ENCODE data around the gene FAM174C. TPM values are rescaled to one million over a fixed set of nuclear protein-coding genes. Genes with fewer than 3 reads are reported as not detected.
"Not testable (repeated sequence)": the region's sequence is repeated elsewhere in the genome, so short reads cannot be mapped to it uniquely, and the experiment has no call there.

FAM174C gene
- total RNA-seq, 4 donors from 2014 or later: 14.2 to 42.2 (median 21.8) TPM

DNA sequence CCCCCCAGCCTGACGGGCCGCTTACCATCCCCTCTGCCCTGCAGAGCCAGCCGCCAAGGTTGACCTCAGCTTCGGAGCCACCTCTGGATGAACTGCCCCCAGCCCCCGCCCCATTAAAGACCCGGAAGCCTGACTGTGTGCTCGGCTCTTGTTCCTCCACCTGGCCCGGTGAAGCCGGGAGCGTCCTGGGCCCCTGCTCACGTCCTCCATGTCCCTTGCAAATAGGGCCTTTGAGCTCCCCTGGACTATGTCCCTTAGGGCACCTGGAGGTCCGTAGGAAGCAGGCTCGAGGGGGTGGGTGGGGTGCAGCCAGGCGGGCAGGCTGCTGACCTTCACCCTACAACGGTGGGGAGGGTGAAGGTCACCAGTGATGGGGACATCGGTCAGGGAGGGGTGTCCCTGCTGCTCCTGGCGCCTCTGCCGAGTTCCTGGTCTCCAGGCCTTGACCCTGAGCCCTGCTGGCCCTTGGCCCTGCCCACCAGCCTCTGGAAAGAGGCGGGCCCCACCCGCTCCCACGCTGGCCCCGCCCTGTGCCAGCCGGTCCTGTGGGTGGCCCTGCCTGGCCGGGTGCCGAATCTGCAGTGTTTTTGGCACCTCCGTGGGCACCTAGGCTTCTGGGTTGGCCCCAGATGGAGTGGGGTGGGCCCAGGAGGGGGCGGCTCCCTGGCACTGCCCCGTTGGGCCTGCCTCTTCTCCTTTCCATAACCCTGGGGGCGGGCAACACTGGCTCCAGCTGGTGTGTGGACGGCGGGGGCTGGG, 30.5 kb upstream of the FAM174C start:
- no peak for ATAC-seq
- peak overlapping the region; percentile 79 to 100 (median 98) for H3K27ac ChIP-seq
- H3K27me3 ChIP-seq: no peaks in the 10 kb centered on the region
- H3K36me3 ChIP-seq: no peaks in the 10 kb centered on the region
- TF ChIP-seq, protein P1, sequence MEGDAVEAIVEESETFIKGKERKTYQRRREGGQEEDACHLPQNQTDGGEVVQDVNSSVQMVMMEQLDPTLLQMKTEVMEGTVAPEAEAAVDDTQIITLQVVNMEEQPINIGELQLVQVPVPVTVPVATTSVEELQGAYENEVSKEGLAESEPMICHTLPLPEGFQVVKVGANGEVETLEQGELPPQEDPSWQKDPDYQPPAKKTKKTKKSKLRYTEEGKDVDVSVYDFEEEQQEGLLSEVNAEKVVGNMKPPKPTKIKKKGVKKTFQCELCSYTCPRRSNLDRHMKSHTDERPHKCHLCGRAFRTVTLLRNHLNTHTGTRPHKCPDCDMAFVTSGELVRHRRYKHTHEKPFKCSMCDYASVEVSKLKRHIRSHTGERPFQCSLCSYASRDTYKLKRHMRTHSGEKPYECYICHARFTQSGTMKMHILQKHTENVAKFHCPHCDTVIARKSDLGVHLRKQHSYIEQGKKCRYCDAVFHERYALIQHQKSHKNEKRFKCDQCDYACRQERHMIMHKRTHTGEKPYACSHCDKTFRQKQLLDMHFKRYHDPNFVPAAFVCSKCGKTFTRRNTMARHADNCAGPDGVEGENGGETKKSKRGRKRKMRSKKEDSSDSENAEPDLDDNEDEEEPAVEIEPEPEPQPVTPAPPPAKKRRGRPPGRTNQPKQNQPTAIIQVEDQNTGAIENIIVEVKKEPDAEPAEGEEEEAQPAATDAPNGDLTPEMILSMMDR (IDR thresholded peaks at IDR 0.05): no peak
- TF ChIP-seq POLR2AphosphoS5 (IDR thresholded peaks at IDR 0.05): peak; percentile 75
- peak overlapping the region; percentile 2 to 35 for H3K4me3 ChIP-seq
- H3K4me1 ChIP-seq: peaks cover 8 to 83% (median 65%) of the 10 kb centered on the region in 3 donors
- WGBS, 2 donors (ENCODE audit: low coverage in 1 of 2): no CpG with 5 or more reads among the region's 31 CpGs
- H3K9me3 ChIP-seq: no peaks in the 10 kb centered on the region

DNA sequence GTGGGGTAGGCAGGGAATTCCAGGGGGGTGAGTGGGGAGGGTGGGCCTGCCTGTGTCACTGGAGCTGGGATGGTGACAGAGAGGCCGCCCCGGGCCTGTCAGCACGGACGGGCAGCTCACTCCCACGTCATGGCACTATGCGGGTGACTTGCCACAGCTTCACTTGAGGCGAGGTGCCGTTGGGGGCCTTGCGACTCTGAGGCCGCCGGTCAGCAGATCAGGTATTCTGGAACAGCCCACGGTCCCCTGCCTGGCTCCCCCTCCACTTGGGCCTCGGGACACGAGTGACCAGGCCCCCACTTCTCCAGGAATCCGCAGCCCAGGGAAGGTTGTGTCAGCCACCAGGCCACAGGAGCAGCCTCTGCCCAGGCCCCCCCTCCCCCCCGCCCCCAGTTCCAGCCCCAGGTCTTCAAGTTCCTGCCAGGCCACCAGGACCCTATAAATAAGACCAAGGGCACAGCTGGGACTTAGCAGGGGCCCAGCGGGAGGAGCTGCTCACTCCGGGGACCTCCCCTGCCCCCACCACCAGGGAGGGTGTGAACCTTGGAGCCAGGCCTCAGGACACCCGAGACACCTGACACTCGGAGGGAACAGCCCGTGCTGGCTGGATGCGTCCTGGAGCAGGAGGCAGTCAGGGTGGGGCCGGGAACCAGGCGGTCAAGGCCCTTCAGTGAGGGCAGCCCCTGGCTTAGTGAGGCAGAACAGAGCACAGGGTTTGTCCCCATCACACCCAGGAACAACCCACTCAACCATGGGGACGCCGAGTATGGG, 29.7 kb upstream of the FAM174C start:
- Histone ChIP-seq H3K27me3 (no peaks in the 10 kb centered on the region), H3K4me1 (peaks cover 7 to 75% (median 62%) of the 10 kb centered on the region in 3 donors), H3K27ac (peak overlapping the region; percentile 79 to 100 (median 98)), H3K9me3 (no peaks in the 10 kb centered on the region), H3K36me3 (no peaks in the 10 kb centered on the region), H3K4me3 (peak overlapping the region in 1 of 2 donors; percentile 35)
- no CpG with 5 or more reads among the region's 26 CpGs for WGBS, 2 donors (ENCODE audit: low coverage in 1 of 2)
- TF ChIP-seq POLR2AphosphoS5 (IDR thresholded peaks at IDR 0.05) (peak; percentile 71), EP300 (IDR thresholded peaks at IDR 0.05) (peak; percentile 60), POLR2A (IDR thresholded peaks at IDR 0.05) (peak in 1 of 2 donors; percentile 28)
- TF ChIP-seq, protein P1 (IDR thresholded peaks at IDR 0.05): no peak
- peak; percentile 2 for ATAC-seq

DNA sequence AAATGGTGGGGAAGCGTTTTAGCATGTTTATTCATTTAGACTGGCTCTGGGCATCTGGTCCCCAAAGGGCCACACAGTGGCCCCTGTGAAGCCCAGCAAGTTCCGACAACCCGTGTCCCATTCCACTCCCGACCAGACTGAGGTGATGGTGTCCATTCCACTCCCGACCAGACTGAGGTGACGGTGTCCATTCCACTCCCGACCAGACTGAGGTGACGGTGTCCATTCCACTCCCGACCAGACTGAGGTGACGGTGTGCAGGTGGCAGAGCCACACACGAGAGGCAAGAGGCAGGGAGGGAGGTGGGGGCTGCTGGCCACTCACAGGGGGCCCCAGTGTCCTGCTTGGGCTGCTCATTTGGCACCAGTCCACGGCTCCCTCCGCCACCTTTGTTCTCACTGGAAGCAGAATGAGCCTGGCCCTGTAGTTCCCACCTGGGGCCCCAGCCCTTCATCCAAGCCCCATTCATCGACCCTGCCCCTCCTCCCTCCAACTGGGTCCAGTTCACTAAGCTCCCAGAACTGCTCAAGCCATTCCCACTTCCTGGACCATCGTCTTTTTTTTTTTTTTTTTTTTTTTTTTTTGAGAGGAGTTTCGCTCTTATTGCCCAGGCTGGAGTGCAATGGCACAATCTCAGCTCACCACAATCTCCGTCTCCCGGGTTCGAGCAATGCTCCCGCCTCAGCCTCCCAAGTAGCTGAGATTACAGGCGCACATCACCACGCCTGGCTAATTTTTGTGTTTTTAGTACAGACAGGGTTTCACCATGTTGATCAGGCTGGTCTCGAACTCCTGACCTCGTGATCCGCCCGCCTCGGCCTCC, 28.9 kb upstream of the FAM174C start:
- H3K9me3 ChIP-seq, H3K27me3 ChIP-seq, ATAC-seq, H3K4me3 ChIP-seq, H3K36me3 ChIP-seq: not testable (repeated sequence)
- Histone ChIP-seq H3K27ac (peak overlapping the region; percentile 79 to 100 (median 98)), H3K4me1 (peaks cover 3 to 74% (median 56%) of the 10 kb centered on the region in 3 donors)
- WGBS, 2 donors (ENCODE audit: low coverage in 1 of 2): 66 to 79% methylated on average over 9 to 15 of the region's 27 CpGs

DNA sequence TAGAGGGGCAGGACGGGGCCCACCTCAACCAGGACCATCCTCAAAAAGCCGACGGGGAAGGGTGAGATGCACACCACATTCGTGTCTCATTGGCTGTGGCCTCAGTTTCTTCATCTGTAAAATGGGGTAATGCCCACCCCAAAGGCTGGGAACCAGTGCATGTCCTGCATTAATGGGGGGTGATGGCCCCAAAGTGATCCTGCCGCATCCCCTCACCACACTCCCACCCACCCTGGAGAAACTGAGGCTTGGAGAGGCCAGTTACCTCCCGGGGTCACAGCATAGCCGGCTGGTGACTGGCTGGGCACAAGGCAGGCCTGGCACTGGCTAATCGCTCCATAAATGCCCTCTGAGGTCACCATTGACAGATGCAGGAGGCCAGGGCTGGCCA, 27.6 kb upstream of the FAM174C start:
- no peak for ATAC-seq
- Histone ChIP-seq H3K27ac (peak overlapping the region; percentile 96 to 100 (median 100)), H3K4me1 (peaks cover 3 to 75% (median 54%) of the 10 kb centered on the region in 3 donors), H3K27me3 (no peaks in the 10 kb centered on the region), H3K9me3 (no peaks in the 10 kb centered on the region), H3K36me3 (peaks cover 0 to 10% of the 10 kb centered on the region in 2 donors), H3K4me3 (peak overlapping the region; percentile 65 to 86)
- TF ChIP-seq, protein P1 (IDR thresholded peaks at IDR 0.05): no peak
- TF ChIP-seq EP300 (IDR thresholded peaks at IDR 0.05) (no peak), POLR2A (IDR thresholded peaks at IDR 0.05) (no peak), POLR2AphosphoS5 (IDR thresholded peaks at IDR 0.05) (no peak)
- WGBS, 2 donors (ENCODE audit: low coverage in 1 of 2): 52 to 76% methylated on average over 4 of the region's 8 CpGs
